ENCODE results near the gene HEXIM2. TPM values are rescaled to one million over a fixed set of nuclear protein-coding genes. Genes with fewer than 3 reads are reported as not detected.

HEXIM2 gene
- total and polyA plus RNA-seq, 8 donors: 0.92 to 34.4 (median 11.0) TPM

DNA sequence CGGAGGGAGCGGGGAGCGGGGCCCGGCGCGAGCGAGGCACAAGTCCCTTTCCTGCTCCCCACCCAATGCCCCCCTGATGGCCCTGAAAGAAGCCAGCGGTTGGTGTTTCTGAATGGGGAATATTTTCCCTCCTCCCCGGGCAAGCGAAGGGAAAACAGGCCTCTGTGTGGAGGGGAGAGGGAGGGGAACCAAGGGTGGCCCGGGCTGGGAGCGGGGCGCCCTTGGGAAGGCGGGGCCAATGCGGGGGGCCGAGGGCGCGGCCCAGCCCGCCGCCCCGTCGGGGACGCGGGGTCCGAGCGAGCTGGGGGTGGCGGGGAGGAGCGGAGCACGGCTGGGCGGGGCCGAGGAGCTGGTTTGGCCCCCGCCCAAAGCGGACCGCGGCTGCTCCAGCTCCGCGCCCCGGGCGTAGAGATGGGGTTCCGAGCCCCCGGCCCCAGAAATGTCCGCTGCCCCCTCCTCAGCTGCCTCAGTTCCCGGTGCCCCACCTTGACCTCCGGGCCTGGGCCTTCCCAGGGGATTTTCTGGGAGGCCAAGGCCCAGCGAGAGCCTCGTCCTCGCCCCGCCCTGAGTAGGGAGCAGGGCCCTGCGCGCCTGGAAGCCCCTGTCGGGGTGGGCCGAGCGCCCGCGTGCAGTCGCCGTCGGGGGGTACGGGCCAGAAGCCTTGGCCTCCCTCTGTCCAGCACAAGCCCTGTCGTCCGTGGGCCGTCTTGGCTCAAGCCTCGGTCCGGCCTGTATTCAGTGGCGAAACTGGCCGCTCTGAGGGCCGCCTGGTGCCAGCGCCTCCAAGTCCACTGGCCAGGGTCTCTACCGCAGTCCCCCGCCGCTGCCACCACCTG lies 17.3 kb upstream of the HEXIM2 start:
- TF ChIP-seq, protein P1, sequence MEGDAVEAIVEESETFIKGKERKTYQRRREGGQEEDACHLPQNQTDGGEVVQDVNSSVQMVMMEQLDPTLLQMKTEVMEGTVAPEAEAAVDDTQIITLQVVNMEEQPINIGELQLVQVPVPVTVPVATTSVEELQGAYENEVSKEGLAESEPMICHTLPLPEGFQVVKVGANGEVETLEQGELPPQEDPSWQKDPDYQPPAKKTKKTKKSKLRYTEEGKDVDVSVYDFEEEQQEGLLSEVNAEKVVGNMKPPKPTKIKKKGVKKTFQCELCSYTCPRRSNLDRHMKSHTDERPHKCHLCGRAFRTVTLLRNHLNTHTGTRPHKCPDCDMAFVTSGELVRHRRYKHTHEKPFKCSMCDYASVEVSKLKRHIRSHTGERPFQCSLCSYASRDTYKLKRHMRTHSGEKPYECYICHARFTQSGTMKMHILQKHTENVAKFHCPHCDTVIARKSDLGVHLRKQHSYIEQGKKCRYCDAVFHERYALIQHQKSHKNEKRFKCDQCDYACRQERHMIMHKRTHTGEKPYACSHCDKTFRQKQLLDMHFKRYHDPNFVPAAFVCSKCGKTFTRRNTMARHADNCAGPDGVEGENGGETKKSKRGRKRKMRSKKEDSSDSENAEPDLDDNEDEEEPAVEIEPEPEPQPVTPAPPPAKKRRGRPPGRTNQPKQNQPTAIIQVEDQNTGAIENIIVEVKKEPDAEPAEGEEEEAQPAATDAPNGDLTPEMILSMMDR (IDR thresholded peaks at IDR 0.05): no peak
- TF ChIP-seq POLR2A (IDR thresholded peaks at IDR 0.05) (no peak), POLR2AphosphoS5 (IDR thresholded peaks at IDR 0.05) (no peak), EP300 (IDR thresholded peaks at IDR 0.05) (no peak)
- WGBS, 5 donors: 10 to 14% (median 12%) methylated on average over 29 to 71 of the region's 71 CpGs
- DNase-seq: peak; percentile 54 to 87
- intact Hi-C loops (cut with DNase I; ENCODE audit: low total_unique reads): no loop called here
- H3K4me3 ChIP-seq: peak overlapping the region; percentile 49 to 56 (median 52)
- no peaks in the 10 kb centered on the region for H3K9me3 ChIP-seq
- peaks cover 30 to 45% (median 36%) of the 10 kb centered on the region in 4 donors for H3K4me1 ChIP-seq
- peak overlapping the region; percentile 86 to 99 (median 94) for H3K27ac ChIP-seq
- H3K36me3 ChIP-seq: peaks cover 0 to 5% (median 3%) of the 10 kb centered on the region in 4 donors
- no peaks in the 10 kb centered on the region for H3K27me3 ChIP-seq

DNA sequence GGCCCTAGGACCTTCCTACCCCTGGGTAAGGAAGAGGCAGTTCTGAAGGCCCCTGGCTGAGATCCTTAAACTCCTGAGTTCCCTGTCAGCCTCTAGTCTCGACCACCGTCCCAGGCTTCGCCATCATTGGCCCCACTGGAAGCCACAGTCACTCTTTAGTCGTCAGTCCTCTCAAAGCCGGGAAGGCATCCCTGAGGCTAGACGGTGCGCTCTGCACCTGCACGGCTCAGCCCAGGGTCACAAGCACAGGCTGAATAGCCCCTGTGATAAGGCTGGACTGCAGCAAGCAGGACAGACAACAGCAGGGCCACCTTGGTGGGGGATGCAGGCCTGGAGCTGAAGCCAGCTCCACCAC lies 16.7 kb upstream of the HEXIM2 start:
- Histone ChIP-seq H3K9me3 (no peaks in the 10 kb centered on the region), H3K27ac (peak overlapping the region; percentile 86 to 99 (median 94)), H3K4me1 (peaks cover 30 to 45% (median 37%) of the 10 kb centered on the region in 4 donors), H3K4me3 (peak overlapping the region; percentile 49 to 56 (median 52)), H3K36me3 (no peaks in the 10 kb centered on the region), H3K27me3 (no peaks in the 10 kb centered on the region)
- intact Hi-C loops (cut with DNase I; ENCODE audit: low total_unique reads): no loop called here
- DNase-seq: no peak
- WGBS, 5 donors: 55 to 74% (median 62%) methylated on average over 7 to 8 of the region's 8 CpGs
- TF ChIP-seq, protein P1 (IDR thresholded peaks at IDR 0.05): no peak
- TF ChIP-seq EP300 (IDR thresholded peaks at IDR 0.05) (no peak), POLR2A (IDR thresholded peaks at IDR 0.05) (no peak), POLR2AphosphoS5 (IDR thresholded peaks at IDR 0.05) (no peak)

DNA sequence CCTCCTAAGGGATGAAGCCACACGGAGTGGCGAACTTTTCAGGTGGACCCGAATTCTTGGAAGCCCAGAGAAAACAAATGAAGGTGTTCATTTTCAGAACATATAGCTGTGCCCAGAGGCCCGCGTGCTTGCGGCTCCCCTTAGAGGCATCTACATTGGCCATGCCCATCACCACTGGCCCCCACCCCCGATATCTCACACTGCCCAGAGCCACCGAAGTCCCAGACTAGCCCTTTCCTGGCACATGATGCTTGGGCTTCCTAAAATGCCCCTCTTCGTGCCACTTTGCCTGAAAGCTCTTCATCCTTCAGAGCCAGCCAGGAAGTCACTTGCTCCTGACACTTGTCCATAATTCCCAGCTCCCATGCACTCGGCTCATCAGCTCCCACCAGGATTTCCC lies 15.5 kb upstream of the HEXIM2 start:
- 80 to 91% (median 86%) methylated on average over 10 of the region's 10 CpGs for WGBS, 5 donors
- Histone ChIP-seq H3K36me3 (no peaks in the 10 kb centered on the region), H3K4me3 (no peak overlapping the region), H3K9me3 (no peaks in the 10 kb centered on the region), H3K27ac (peak overlapping the region; percentile 47 to 99 (median 98)), H3K27me3 (no peaks in the 10 kb centered on the region), H3K4me1 (peaks cover 38 to 55% (median 45%) of the 10 kb centered on the region in 4 donors)
- intact Hi-C loops (cut with DNase I; ENCODE audit: low total_unique reads): no loop called here
- TF ChIP-seq POLR2AphosphoS5 (IDR thresholded peaks at IDR 0.05) (no peak), EP300 (IDR thresholded peaks at IDR 0.05) (no peak), POLR2A (IDR thresholded peaks at IDR 0.05) (no peak)
- TF ChIP-seq, protein P1 (IDR thresholded peaks at IDR 0.05): no peak
- no peak for DNase-seq

DNA sequence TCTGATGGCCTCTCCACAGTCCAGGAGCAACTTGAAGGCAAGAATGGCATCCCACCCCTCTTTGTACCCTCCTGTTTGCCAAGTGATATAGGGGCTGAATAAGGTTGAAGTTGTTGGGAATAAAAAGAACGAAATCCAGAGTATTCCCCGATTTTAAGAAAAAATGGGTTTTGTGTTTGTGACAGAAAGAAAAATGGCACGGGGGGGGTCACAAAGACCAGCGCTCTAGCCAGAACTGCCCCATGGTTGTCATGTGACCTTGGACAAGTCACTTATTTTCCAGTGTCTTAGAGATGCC lies 15.1 kb upstream of the HEXIM2 start:
- H3K9me3 ChIP-seq: no peaks in the 10 kb centered on the region
- WGBS, 5 donors: 62 to 85% (median 72%) methylated on average over 4 of the region's 4 CpGs
- intact Hi-C loops (cut with DNase I; ENCODE audit: low total_unique reads): no loop called here
- TF ChIP-seq EP300 (IDR thresholded peaks at IDR 0.05): no peak
- no peak for TF ChIP-seq POLR2A (IDR thresholded peaks at IDR 0.05)
- TF ChIP-seq POLR2AphosphoS5 (IDR thresholded peaks at IDR 0.05): no peak
- no peaks in the 10 kb centered on the region for H3K27me3 ChIP-seq
- H3K27ac ChIP-seq: peak overlapping the region; percentile 96 to 99 (median 98)
- peak overlapping the region in 3 of 4 donors; percentile 64 to 92 (median 84) for H3K4me3 ChIP-seq
- H3K4me1 ChIP-seq: peaks cover 41 to 58% (median 49%) of the 10 kb centered on the region in 4 donors
- DNase-seq: no peak
- no peaks in the 10 kb centered on the region for H3K36me3 ChIP-seq

All from stomach (tissue), 9 donors.